Neural progenitor cell (in vitro differentiated cells): ENCODE data around the gene SLBP.

ENCODE experiments used
- EZH2 ChIP-seq: fragments of 200-600 bp; sonication (generic); IDR thresholded peaks from 2 replicates; pipeline ENCODE4 v1.6.1; 2017; ENCODE audit warnings: antibody characterized with exemption, mild to moderate bottlenecking, moderate library complexity
- TF ChIP-seq, protein P1 (sequence below): fragments of 200-600 bp; sonication (generic); IDR thresholded peaks from 2 replicates; pipeline ENCODE4 v1.5.1; 2017; ENCODE audit warnings: antibody characterized with exemption, mild to moderate bottlenecking

DNA sequence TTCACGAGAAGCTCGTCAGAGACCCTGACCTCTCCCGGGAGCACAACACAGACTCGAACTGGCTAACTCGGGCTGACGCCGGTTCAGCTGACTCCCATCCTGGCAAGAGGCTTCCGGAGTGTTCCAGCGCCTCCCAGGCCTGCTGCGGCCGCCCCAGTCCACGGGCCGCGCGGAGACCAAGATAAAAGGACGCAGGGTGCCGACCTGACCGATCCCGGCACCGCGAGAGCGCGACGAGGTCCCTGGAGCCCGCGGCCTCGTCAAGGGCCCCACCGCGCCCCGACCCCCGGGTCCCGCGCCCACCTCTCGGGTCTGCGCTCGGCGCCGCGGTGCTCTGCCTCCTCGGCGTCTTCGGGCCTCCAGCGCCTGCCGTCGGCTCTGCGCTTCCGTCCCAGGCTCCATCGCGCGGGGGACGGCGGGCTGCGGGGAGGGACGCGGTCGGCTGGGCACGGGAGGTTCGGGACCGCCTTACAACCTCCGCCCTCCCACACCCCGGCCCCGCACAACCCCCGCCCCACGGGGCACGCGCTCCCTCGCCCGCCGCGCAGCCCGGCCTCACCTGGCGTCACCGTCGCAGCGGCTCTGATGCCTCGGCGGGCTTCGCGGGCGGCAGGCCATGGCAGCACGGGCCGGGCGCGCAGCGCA lies 426 bp downstream of the SLBP start:
- TF ChIP-seq, protein P1, sequence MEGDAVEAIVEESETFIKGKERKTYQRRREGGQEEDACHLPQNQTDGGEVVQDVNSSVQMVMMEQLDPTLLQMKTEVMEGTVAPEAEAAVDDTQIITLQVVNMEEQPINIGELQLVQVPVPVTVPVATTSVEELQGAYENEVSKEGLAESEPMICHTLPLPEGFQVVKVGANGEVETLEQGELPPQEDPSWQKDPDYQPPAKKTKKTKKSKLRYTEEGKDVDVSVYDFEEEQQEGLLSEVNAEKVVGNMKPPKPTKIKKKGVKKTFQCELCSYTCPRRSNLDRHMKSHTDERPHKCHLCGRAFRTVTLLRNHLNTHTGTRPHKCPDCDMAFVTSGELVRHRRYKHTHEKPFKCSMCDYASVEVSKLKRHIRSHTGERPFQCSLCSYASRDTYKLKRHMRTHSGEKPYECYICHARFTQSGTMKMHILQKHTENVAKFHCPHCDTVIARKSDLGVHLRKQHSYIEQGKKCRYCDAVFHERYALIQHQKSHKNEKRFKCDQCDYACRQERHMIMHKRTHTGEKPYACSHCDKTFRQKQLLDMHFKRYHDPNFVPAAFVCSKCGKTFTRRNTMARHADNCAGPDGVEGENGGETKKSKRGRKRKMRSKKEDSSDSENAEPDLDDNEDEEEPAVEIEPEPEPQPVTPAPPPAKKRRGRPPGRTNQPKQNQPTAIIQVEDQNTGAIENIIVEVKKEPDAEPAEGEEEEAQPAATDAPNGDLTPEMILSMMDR, result no peak
- TF ChIP-seq EZH2, result no peak
